Measurements from ENCODE around the gene CAMK2D. TPM values are rescaled to one million over a fixed set of nuclear protein-coding genes. Genes with fewer than 3 reads are reported as not detected.

Gene CAMK2D
- total and polyA plus RNA-seq, 4 donors, result 10.1 to 31.0 (median 25.6) TPM

- Histone ChIP-seq H3K27ac (ENCODE audit: low read depth in 1 of 2, low read length in 2 of 2) (no peak overlapping the region), H3K4me3 (ENCODE audit: low read depth in 1 of 3, low read length in 3 of 3) (no peak overlapping the region), H3K9me3 (ENCODE audit: control insufficient read depth in 4 of 4, low read length in 3 of 4) (no peaks in the 10 kb centered on the region), H3K9ac (ENCODE audit: low read depth in 1 of 2, low read length in 2 of 2) (no peak overlapping the region), H3K36me3 (ENCODE audit: control insufficient read depth in 4 of 4, insufficient read depth in 3 of 4, low read depth in 1 of 4, low read length in 3 of 4) (peaks cover 0 to 25% (median 10%) of the 10 kb centered on the region in 4 donors), H3K27me3 (ENCODE audit: control insufficient read depth in 4 of 4, insufficient read depth in 4 of 4, low read length in 3 of 4) (no peaks in the 10 kb centered on the region), H3K4me1 (ENCODE audit: control insufficient read depth in 4 of 4, insufficient read depth in 4 of 4, low read length in 3 of 4) (peaks cover 0 to 7% (median 0%) of the 10 kb centered on the region in 4 donors)
- no peak for TF ChIP-seq HNF4G (IDR thresholded peaks at IDR 0.05)
- TF ChIP-seq SP1 (IDR thresholded peaks at IDR 0.05), result no peak
- TF ChIP-seq NR2F2 (IDR thresholded peaks at IDR 0.05), result no peak
- TF ChIP-seq, protein P1, sequence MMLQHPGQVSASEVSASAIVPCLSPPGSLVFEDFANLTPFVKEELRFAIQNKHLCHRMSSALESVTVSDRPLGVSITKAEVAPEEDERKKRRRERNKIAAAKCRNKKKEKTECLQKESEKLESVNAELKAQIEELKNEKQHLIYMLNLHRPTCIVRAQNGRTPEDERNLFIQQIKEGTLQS (IDR thresholded peaks at IDR 0.05), result no peak
- TF ChIP-seq YY1 (IDR thresholded peaks at IDR 0.05), result no peak
- no peak for DNase-seq (ENCODE audit: low spot score)
- 99% methylated on average over 1 of the region's 1 CpG for WGBS
These were observed 251.7 kb downstream of the CAMK2D start for GRCh38 chr4:113509851-113510250.

- Histone ChIP-seq H3K36me3 (ENCODE audit: control insufficient read depth in 4 of 4, insufficient read depth in 3 of 4, low read depth in 1 of 4, low read length in 3 of 4) (peaks cover 0 to 16% (median 3%) of the 10 kb centered on the region in 4 donors), H3K4me3 (ENCODE audit: low read depth in 1 of 3, low read length in 3 of 3) (no peak overlapping the region), H3K9me3 (ENCODE audit: control insufficient read depth in 4 of 4, low read length in 3 of 4) (no peaks in the 10 kb centered on the region), H3K4me1 (ENCODE audit: control insufficient read depth in 4 of 4, insufficient read depth in 4 of 4, low read length in 3 of 4) (no peaks in the 10 kb centered on the region), H3K27ac (ENCODE audit: low read depth in 1 of 2, low read length in 2 of 2) (no peak overlapping the region), H3K27me3 (ENCODE audit: control insufficient read depth in 4 of 4, insufficient read depth in 4 of 4, low read length in 3 of 4) (no peaks in the 10 kb centered on the region), H3K9ac (ENCODE audit: low read depth in 1 of 2, low read length in 2 of 2) (no peak overlapping the region)
- no peak for TF ChIP-seq ZBTB33 (IDR thresholded peaks at IDR 0.05)
- no peak for TF ChIP-seq SP1 (IDR thresholded peaks at IDR 0.05)
- TF ChIP-seq RXRA (IDR thresholded peaks at IDR 0.05), result no peak
- TF ChIP-seq HNF4G (IDR thresholded peaks at IDR 0.05), result no peak
- 81% methylated on average over 5 of the region's 5 CpGs for WGBS
- DNase-seq (ENCODE audit: low spot score), result no peak
These were observed 256.5 kb downstream of the CAMK2D start for GRCh38 chr4:113505044-113505443.

GRCh38 chr4:113504422-113504821 lies 257.1 kb downstream of the CAMK2D start:
- TF ChIP-seq ZBTB33 (IDR thresholded peaks at IDR 0.05) (no peak), SP1 (IDR thresholded peaks at IDR 0.05) (no peak), NR2F2 (IDR thresholded peaks at IDR 0.05) (no peak), TAF1 (conservative IDR thresholded peaks at IDR 0.05) (no peak), FOXA2 (IDR thresholded peaks at IDR 0.05) (no peak), EGR1 (IDR thresholded peaks at IDR 0.05; ENCODE audit: low read depth in 2 of 2) (no peak)
- TF ChIP-seq, protein P2, sequence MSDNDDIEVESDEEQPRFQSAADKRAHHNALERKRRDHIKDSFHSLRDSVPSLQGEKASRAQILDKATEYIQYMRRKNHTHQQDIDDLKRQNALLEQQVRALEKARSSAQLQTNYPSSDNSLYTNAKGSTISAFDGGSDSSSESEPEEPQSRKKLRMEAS (IDR thresholded peaks at IDR 0.05), result no peak
- no peaks in the 10 kb centered on the region for H3K9me3 ChIP-seq (ENCODE audit: control insufficient read depth in 4 of 4, low read length in 3 of 4)
- no peak overlapping the region for H3K9ac ChIP-seq (ENCODE audit: low read depth in 1 of 2, low read length in 2 of 2)
- WGBS, result 97% methylated on average over 3 of the region's 3 CpGs
- H3K27me3 ChIP-seq (ENCODE audit: control insufficient read depth in 4 of 4, insufficient read depth in 4 of 4, low read length in 3 of 4), result no peaks in the 10 kb centered on the region
- DNase-seq (ENCODE audit: low spot score), result no peak
- H3K4me1 ChIP-seq (ENCODE audit: control insufficient read depth in 4 of 4, insufficient read depth in 4 of 4, low read length in 3 of 4), result no peaks in the 10 kb centered on the region
- H3K36me3 ChIP-seq (ENCODE audit: control insufficient read depth in 4 of 4, insufficient read depth in 3 of 4, low read depth in 1 of 4, low read length in 3 of 4), result peaks cover 0 to 13% (median 4%) of the 10 kb centered on the region in 4 donors
- no peak overlapping the region for H3K27ac ChIP-seq (ENCODE audit: low read depth in 1 of 2, low read length in 2 of 2)
- H3K4me3 ChIP-seq (ENCODE audit: low read depth in 1 of 3, low read length in 3 of 3), result no peak overlapping the region
